ENCODE measurements around the gene RANBP3L. TPM values are rescaled to one million over a fixed set of nuclear protein-coding genes. Genes with fewer than 3 reads are reported as not detected.

RANBP3L gene
- total RNA-seq, 1 experiment from 2014 or later: not detected

DNA sequence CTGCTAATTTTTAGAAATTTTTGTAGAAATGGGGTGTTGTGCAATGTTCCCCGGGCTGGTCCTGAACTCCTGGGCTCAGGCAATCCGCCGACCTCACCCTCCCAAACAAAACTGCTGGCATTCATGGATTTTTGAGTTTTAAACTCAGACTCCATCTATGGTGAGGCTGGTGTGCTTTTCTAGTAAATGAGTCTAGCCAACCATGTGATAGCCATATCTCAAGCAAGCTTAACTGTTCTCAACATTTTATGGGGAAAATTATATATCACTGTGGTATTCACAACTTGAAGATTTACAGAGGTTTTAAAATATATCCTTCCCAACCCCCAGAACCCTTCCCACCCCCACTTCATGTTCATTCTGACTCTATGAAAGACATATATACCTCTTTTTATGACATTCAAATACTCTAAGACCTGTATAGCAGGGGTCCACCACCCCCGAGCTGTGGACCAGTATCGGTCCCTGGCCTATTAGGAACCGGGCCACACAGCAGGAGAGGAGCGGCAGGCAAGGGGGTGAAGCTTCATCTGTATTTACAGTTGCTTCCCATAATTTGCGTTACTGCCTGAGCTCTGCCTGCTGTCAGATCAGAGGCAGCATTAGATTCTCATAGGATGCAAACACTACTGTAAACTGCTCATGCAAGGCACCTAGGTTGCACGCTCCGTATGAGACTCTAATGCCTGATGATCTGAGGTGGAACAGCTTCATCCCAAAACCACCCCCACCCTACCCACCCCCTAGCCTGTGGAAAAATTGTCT lies 55.5 kb downstream of the RANBP3L start:
- H3K23me2 ChIP-seq (ENCODE audit: insufficient read length, low read depth, low read length, poor library complexity, severe bottlenecking): no peaks in the 10 kb centered on the region
- Mint-ChIP-seq H3K4me1 (0 out of 4 replicates have a peak, but pooled peaks cover 0 to 6% of the 10 kb centered on the region in 2 experiments), H3K36me3 (ENCODE audit: insufficient read depth in 1 of 3, low read depth in 3 of 3) (peaks cover 0 to 16% (median 2%) of the 10 kb centered on the region in 3 experiments; a peak in 3 of 7 replicates), H3K4me3 (no peak overlapping the region), H3K27me3 (ENCODE audit: low read depth) (peaks cover 16% of the 10 kb centered on the region), H3K9me3 (peaks cover 6 to 12% of the 10 kb centered on the region in 2 experiments; a peak in 3 of 5 replicates), H3K27ac (no peak overlapping the region)
- H3K27me3 ChIP-seq (ENCODE audit: insufficient read depth, low read length): no peaks in the 10 kb centered on the region; the same call in 1 of the 2 replicates
- no peak overlapping the region for H2AFZ ChIP-seq (ENCODE audit: low read length)
- H3K27ac ChIP-seq (ENCODE audit: insufficient read length, low read depth, low read length): no peak overlapping the region
- H3K14ac ChIP-seq (ENCODE audit: insufficient read depth, low read length): no peak overlapping the region
- H4K91ac ChIP-seq (ENCODE audit: insufficient read length, low read depth, low read length): no peak overlapping the region
- H3K4me1 ChIP-seq (ENCODE audit: insufficient read depth, low read length): no peaks in the 10 kb centered on the region
- H3K9me3 ChIP-seq (ENCODE audit: control insufficient read depth, low read depth, low read length): no peaks in the 10 kb centered on the region
- no peak overlapping the region for H2AK5ac ChIP-seq (ENCODE audit: insufficient read length, low read length)
- H4K20me1 ChIP-seq (ENCODE audit: control insufficient read depth, insufficient read depth, insufficient read length): no peaks in the 10 kb centered on the region
- no peak overlapping the region for H3K18ac ChIP-seq (ENCODE audit: insufficient read length, low read depth, low read length)
- H2BK120ac ChIP-seq (ENCODE audit: low read depth, low read length, poor library complexity, severe bottlenecking): no peak overlapping the region
- H3K9ac ChIP-seq (ENCODE audit: extremely low read depth, insufficient read length, low read length): no peak overlapping the region
- H3K4ac ChIP-seq (ENCODE audit: low read depth, low read length): no peak overlapping the region
- H3T11ph ChIP-seq (ENCODE audit: low read length): no peak overlapping the region
- DNase-seq: no peak
- H3K79me1 ChIP-seq (ENCODE audit: insufficient read depth, low read depth, low read length, poor library complexity, severe bottlenecking): no peaks in the 10 kb centered on the region
- H2BK15ac ChIP-seq (ENCODE audit: low read depth, low read length): no peak overlapping the region
- TF ChIP-seq, protein P1, sequence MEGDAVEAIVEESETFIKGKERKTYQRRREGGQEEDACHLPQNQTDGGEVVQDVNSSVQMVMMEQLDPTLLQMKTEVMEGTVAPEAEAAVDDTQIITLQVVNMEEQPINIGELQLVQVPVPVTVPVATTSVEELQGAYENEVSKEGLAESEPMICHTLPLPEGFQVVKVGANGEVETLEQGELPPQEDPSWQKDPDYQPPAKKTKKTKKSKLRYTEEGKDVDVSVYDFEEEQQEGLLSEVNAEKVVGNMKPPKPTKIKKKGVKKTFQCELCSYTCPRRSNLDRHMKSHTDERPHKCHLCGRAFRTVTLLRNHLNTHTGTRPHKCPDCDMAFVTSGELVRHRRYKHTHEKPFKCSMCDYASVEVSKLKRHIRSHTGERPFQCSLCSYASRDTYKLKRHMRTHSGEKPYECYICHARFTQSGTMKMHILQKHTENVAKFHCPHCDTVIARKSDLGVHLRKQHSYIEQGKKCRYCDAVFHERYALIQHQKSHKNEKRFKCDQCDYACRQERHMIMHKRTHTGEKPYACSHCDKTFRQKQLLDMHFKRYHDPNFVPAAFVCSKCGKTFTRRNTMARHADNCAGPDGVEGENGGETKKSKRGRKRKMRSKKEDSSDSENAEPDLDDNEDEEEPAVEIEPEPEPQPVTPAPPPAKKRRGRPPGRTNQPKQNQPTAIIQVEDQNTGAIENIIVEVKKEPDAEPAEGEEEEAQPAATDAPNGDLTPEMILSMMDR (conservative IDR thresholded peaks at IDR 0.05): no peak
- H4K8ac ChIP-seq (replicated peaks; ENCODE audit: insufficient read length, low read depth, low read length): no peak overlapping the region
- no peak overlapping the region for H2BK12ac ChIP-seq (ENCODE audit: insufficient read length, low read depth, low read length)
- no peak overlapping the region for H2BK20ac ChIP-seq (ENCODE audit: low read depth, low read length, poor library complexity, severe bottlenecking)
- no peak overlapping the region for H3K4me2 ChIP-seq (ENCODE audit: insufficient read depth, insufficient read length, low read length)
- no peak overlapping the region for H3K56ac ChIP-seq (ENCODE audit: insufficient read length, low read depth, low read length)
- no peak overlapping the region for H2BK5ac ChIP-seq (ENCODE audit: insufficient read length, low read length)
- no peaks in the 10 kb centered on the region for H3K79me2 ChIP-seq (ENCODE audit: insufficient read depth, low read length)
- no peak overlapping the region for H3K23ac ChIP-seq (ENCODE audit: insufficient read length, low read depth, low read length)
- WGBS (ENCODE audit: extremely low coverage, insufficient read length, low lambda C conversion rate): no CpG with 5 or more reads among the region's 10 CpGs
- no peak overlapping the region for H4K5ac ChIP-seq (ENCODE audit: insufficient read length, low read depth, low read length)
